OCI-LY7 (cell line): Measurements from ENCODE around the gene SLC35D3.
"Not testable (repeated sequence)": the region's sequence is repeated elsewhere in the genome, so short reads cannot be mapped to it uniquely, and the experiment has no call there.

Experiments used
- EZH2phosphoT487 ChIP-seq: fragments of 200-600 bp; sonication (generic); IDR thresholded peaks from 2 replicates; pipeline ENCODE4 v1.6.1; 2018; ENCODE audit warnings: low read depth, borderline replicate concordance, mild to moderate bottlenecking, mixed run types, antibody characterized with exemption, low read length, moderate library complexity, mixed read lengths
- TF ChIP-seq, protein P1 (sequence below): fragments of 200-600 bp; sonication (generic); conservative IDR thresholded peaks from 2 replicates; pipeline ENCODE4 v1.5.1; 2014; ENCODE audit warnings: mild to moderate bottlenecking, antibody characterized with exemption, low read length, moderate library complexity, mixed read lengths

GRCh38 chr6:136973781-136974180 is 51.7 kb downstream of the SLC35D3 start:
- TF ChIP-seq, protein P1, sequence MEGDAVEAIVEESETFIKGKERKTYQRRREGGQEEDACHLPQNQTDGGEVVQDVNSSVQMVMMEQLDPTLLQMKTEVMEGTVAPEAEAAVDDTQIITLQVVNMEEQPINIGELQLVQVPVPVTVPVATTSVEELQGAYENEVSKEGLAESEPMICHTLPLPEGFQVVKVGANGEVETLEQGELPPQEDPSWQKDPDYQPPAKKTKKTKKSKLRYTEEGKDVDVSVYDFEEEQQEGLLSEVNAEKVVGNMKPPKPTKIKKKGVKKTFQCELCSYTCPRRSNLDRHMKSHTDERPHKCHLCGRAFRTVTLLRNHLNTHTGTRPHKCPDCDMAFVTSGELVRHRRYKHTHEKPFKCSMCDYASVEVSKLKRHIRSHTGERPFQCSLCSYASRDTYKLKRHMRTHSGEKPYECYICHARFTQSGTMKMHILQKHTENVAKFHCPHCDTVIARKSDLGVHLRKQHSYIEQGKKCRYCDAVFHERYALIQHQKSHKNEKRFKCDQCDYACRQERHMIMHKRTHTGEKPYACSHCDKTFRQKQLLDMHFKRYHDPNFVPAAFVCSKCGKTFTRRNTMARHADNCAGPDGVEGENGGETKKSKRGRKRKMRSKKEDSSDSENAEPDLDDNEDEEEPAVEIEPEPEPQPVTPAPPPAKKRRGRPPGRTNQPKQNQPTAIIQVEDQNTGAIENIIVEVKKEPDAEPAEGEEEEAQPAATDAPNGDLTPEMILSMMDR = not testable (repeated sequence)
- not testable (repeated sequence) for TF ChIP-seq EZH2phosphoT487
